Activated CD4-positive, CD25-positive, alpha-beta regulatory T cell treated with anti-CD3 and anti-CD28 coated beads, Interleukin-2, amount 50 U/mL, for 16 hours (primary cell): ENCODE data around the gene ACTR10.
"Not testable (repeated sequence)": the region's sequence is repeated elsewhere in the genome, so short reads cannot be mapped to it uniquely, and the experiment has no call there.

Experiments
- DNase-seq: peaks from one replicate; pipeline ENCODE4 v3.0.0-alpha.2; 2020; ENCODE audit warnings: low read depth, low spot score

The ACTR10 gene

GRCh38 chr14:58216544-58216943 lies 16.6 kb downstream of the ACTR10 start:
- no peak for DNase-seq

- no peak for DNase-seq
These were observed 27.3 kb downstream of the ACTR10 start for GRCh38 chr14:58227096-58227819.

- no peak for DNase-seq
These were observed 38.6 kb downstream of the ACTR10 start for GRCh38 chr14:58238252-58239243.

- peak; percentile 74 for DNase-seq
These were observed 39.6 kb downstream of the ACTR10 start for GRCh38 chr14:58239244-58240195.

GRCh38 chr14:58243790-58244555 lies 44.0 kb downstream of the ACTR10 start:
- no peak for DNase-seq

GRCh38 chr14:58244556-58245387 lies 44.8 kb downstream of the ACTR10 start, which contains the start of gene PSMA3:
TSS of gene PSMA3 (plus strand) at chr14:58244843. CDS start at chr14:58244921, 78 bp downstream.
- peak; percentile 96 for DNase-seq

- DNase-seq, result no peak
These were observed 45.6 kb downstream of the ACTR10 start for GRCh38 chr14:58245562-58245961.

- no peak for DNase-seq
These were observed 49.7 kb downstream of the ACTR10 start for GRCh38 chr14:58249611-58250010.

GRCh38 chr14:58258156-58258555 lies 58.2 kb downstream of the ACTR10 start:
- DNase-seq, result no peak

- not testable (repeated sequence) for DNase-seq
These were observed 62.1 kb downstream of the ACTR10 start for GRCh38 chr14:58262005-58262404.

GRCh38 chr14:58265401-58265800 lies 65.5 kb downstream of the ACTR10 start:
- DNase-seq, result no peak

- DNase-seq, result no peak
These were observed 70.7 kb downstream of the ACTR10 start for GRCh38 chr14:58270628-58271027.

GRCh38 chr14:58272588-58273372 lies 72.8 kb downstream of the ACTR10 start:
- DNase-seq, result no peak

- DNase-seq, result no peak
These were observed 74.9 kb downstream of the ACTR10 start for GRCh38 chr14:58274881-58275280.

- DNase-seq, result no peak
These were observed 75.7 kb downstream of the ACTR10 start for GRCh38 chr14:58275527-58276190.

- no peak for DNase-seq
These were observed 76.3 kb downstream of the ACTR10 start for GRCh38 chr14:58276208-58276607.

GRCh38 chr14:58278177-58278576 lies 78.2 kb downstream of the ACTR10 start:
- no peak for DNase-seq
